Measurements from ENCODE around the gene PLXNB2.

GRCh38 chr22:50281957-50282356 is 25.5 kb downstream of the PLXNB2 start:
- TF ChIP-seq, protein P1, sequence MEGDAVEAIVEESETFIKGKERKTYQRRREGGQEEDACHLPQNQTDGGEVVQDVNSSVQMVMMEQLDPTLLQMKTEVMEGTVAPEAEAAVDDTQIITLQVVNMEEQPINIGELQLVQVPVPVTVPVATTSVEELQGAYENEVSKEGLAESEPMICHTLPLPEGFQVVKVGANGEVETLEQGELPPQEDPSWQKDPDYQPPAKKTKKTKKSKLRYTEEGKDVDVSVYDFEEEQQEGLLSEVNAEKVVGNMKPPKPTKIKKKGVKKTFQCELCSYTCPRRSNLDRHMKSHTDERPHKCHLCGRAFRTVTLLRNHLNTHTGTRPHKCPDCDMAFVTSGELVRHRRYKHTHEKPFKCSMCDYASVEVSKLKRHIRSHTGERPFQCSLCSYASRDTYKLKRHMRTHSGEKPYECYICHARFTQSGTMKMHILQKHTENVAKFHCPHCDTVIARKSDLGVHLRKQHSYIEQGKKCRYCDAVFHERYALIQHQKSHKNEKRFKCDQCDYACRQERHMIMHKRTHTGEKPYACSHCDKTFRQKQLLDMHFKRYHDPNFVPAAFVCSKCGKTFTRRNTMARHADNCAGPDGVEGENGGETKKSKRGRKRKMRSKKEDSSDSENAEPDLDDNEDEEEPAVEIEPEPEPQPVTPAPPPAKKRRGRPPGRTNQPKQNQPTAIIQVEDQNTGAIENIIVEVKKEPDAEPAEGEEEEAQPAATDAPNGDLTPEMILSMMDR (IDR thresholded peaks at IDR 0.05; ENCODE audit: low read depth, low read length, poor library complexity, severe bottlenecking) = no peak
- TF ChIP-seq EZH2phosphoT487 (IDR thresholded peaks at IDR 0.05; ENCODE audit: borderline replicate concordance, low read length) = no peak
